Endodermal cell (in vitro differentiated cells): ENCODE results near the gene STAT1. TPM values are rescaled to one million over a fixed set of nuclear protein-coding genes. Genes with fewer than 3 reads are reported as not detected.

Experiments
- DNase-seq: peaks from one replicate; pipeline ENCODE4 v3.0.0-alpha.2; 2017
- H3K27ac ChIP-seq: 2 replicates; pipeline ENCODE4 v1.5.1; 2013; ENCODE audit warnings: mild to moderate bottlenecking, low read depth, low read length, moderate library complexity
- H3K27me3 ChIP-seq: 2 replicates; pipeline ENCODE4 v1.6.1; 2013; ENCODE audit warnings: mild to moderate bottlenecking, low read length, moderate library complexity; ENCODE audit not compliant: insufficient read depth, control insufficient read depth, poor library complexity, severe bottlenecking
- H3K36me3 ChIP-seq: 2 replicates; pipeline ENCODE4 v1.7.0; 2013; ENCODE audit warnings: mild to moderate bottlenecking, low read length, moderate library complexity; ENCODE audit not compliant: control insufficient read depth, insufficient read depth
- H3K4me1 ChIP-seq: one replicate; pipeline ENCODE4 v1.7.0; 2013; ENCODE audit warnings: low read length; ENCODE audit not compliant: control insufficient read depth, insufficient read depth
- H3K4me3 ChIP-seq: 2 replicates; pipeline ENCODE4 v1.5.1; 2013; ENCODE audit warnings: mild to moderate bottlenecking, low read length, moderate library complexity
- H3K9ac ChIP-seq: 2 replicates; pipeline ENCODE4 v1.6.1; 2013; ENCODE audit warnings: mild to moderate bottlenecking, low read length, moderate library complexity; ENCODE audit not compliant: poor library complexity, severe bottlenecking; ENCODE audit errors: extremely low read depth
- H3K9me3 ChIP-seq: 2 replicates; pipeline ENCODE4 v1.6.1; 2013; ENCODE audit warnings: mild to moderate bottlenecking, low read length, moderate library complexity; ENCODE audit not compliant: control insufficient read depth
- H3K27ac Mint-ChIP-seq: 2 replicates; pipeline ENCODE4 v1.8.0; 2020; ENCODE audit warnings: mixed read lengths
- H3K27me3 Mint-ChIP-seq: 2 replicates; pipeline ENCODE4 v1.8.0; 2021; ENCODE audit warnings: mild to moderate bottlenecking, mixed read lengths; ENCODE audit not compliant: insufficient read depth
- H3K36me3 Mint-ChIP-seq: 2 replicates; pipeline ENCODE4 v1.8.0; 2020; ENCODE audit warnings: low read depth, mixed read lengths
- H3K4me1 Mint-ChIP-seq: 2 replicates; pipeline ENCODE4 v1.8.0; 2020; ENCODE audit warnings: mixed read lengths
- H3K4me3 Mint-ChIP-seq: 2 replicates; pipeline ENCODE4 v1.8.0; 2020; ENCODE audit warnings: mild to moderate bottlenecking, moderate library complexity, mixed read lengths
- H3K9me3 Mint-ChIP-seq: 2 replicates; pipeline ENCODE4 v1.8.0; 2020; ENCODE audit warnings: mild to moderate bottlenecking, mixed read lengths
- CTCF ChIP-seq: fragments of 200-600 bp; sonication (generic); conservative IDR thresholded peaks from 2 replicates; pipeline ENCODE4 v1.5.0; 2021; ENCODE audit warnings: antibody characterized with exemption, mild to moderate bottlenecking
- WGBS, 2 experiments: methylation state at CpG; one replicate each; pipeline versions ENCODE4 v1.1.5 to v1.1.7; 2013; ENCODE audit warnings: missing lambda C conversion rate in 2 of 2, mixed read lengths in 1 of 2; ENCODE audit not compliant: insufficient coverage in 1 of 2, insufficient read length in 1 of 2; 5-methylcytosine and 5-hydroxymethylcytosine counted together
- total RNA-seq, 2 donors: library from RNA; stranded (reverse); fragmentation: NEBNext Ultra II Directional in 1 of 2; extraction: Animal tissue kit (Norgen Biotek cat#: 25700) in 1 of 2; gene quantifications; 2 replicates in 1 of 2; 3 replicates in 1 of 2; pipeline ENCODE4 v1.2.1, GENCODE V29; 2021

Gene STAT1
- total RNA-seq, 2 donors from 2014 or later, result 48.3 to 74.4 TPM

- Histone ChIP-seq H3K9ac (no peak overlapping the region), H3K36me3 (peaks cover 100% of the 10 kb centered on the region), H3K27me3 (no peaks in the 10 kb centered on the region), H3K4me3 (no peak overlapping the region), H3K27ac (no peak overlapping the region), H3K4me1 (no peaks in the 10 kb centered on the region), H3K9me3 (peaks cover 15% of the 10 kb centered on the region)
- Mint-ChIP-seq H3K4me1 (peaks cover 20% of the 10 kb centered on the region), H3K27ac (no peak overlapping the region), H3K36me3 (peaks cover 94% of the 10 kb centered on the region), H3K27me3 (no peaks in the 10 kb centered on the region), H3K9me3 (peaks cover 5% of the 10 kb centered on the region), H3K4me3 (no peak overlapping the region)
- DNase-seq, result no peak
- WGBS, 2 experiments, result 95 to 100% methylated on average over 4 to 5 of the region's 5 CpGs
- TF ChIP-seq CTCF, result no peak
Observed at GRCh38 chr2:190984595-190984994, 29.4 kb downstream of the STAT1 start.

GRCh38 chr2:190982262-190983034 is 31.5 kb downstream of the STAT1 start:
- Mint-ChIP-seq H3K27ac (no peak overlapping the region), H3K36me3 (peaks cover 94% of the 10 kb centered on the region), H3K27me3 (no peaks in the 10 kb centered on the region), H3K9me3 (peaks cover 5% of the 10 kb centered on the region), H3K4me3 (no peak overlapping the region), H3K4me1 (peaks cover 20% of the 10 kb centered on the region)
- no peak for DNase-seq
- H3K36me3 ChIP-seq, result peaks cover 100% of the 10 kb centered on the region
- no peaks in the 10 kb centered on the region for H3K4me1 ChIP-seq
- WGBS, 2 experiments, result 91 to 96% methylated on average over 7 to 8 of the region's 8 CpGs
- no peak overlapping the region for H3K27ac ChIP-seq
- no peak overlapping the region for H3K4me3 ChIP-seq
- no peak overlapping the region for H3K9ac ChIP-seq
- no peaks in the 10 kb centered on the region for H3K27me3 ChIP-seq
- peaks cover 15% of the 10 kb centered on the region for H3K9me3 ChIP-seq
- no peak for TF ChIP-seq CTCF

- Mint-ChIP-seq H3K27ac (no peak overlapping the region), H3K4me3 (no peak overlapping the region), H3K4me1 (peaks cover 20% of the 10 kb centered on the region), H3K27me3 (no peaks in the 10 kb centered on the region), H3K36me3 (peaks cover 93% of the 10 kb centered on the region), H3K9me3 (peaks cover 5% of the 10 kb centered on the region)
- no peak for TF ChIP-seq CTCF
- no peaks in the 10 kb centered on the region for H3K4me1 ChIP-seq
- H3K36me3 ChIP-seq, result peaks cover 99% of the 10 kb centered on the region
- 86 to 98% methylated on average over 1 of the region's 1 CpG for WGBS, 2 experiments
- H3K9ac ChIP-seq, result no peak overlapping the region
- H3K27ac ChIP-seq, result no peak overlapping the region
- no peak for DNase-seq
- H3K4me3 ChIP-seq, result no peak overlapping the region
- peaks cover 15% of the 10 kb centered on the region for H3K9me3 ChIP-seq
- H3K27me3 ChIP-seq, result no peaks in the 10 kb centered on the region
Observed at GRCh38 chr2:190981733-190982132, 32.2 kb downstream of the STAT1 start.
